ENCODE measurements around the gene LRRC23. TPM values are rescaled to one million over a fixed set of nuclear protein-coding genes. Genes with fewer than 3 reads are reported as not detected.

The LRRC23 gene
- total and polyA plus RNA-seq, 2 of the 13 experiments (the other 11 are each of a cell fraction or from before 2014, with no cell fraction given), result 6.0 to 7.8 TPM

GRCh38 chr12:6944381-6945186, 40.0 kb downstream of the LRRC23 start (continued):
- TF ChIP-seq ZNF121 (CRISPR knock-in tag; IDR thresholded peaks at IDR 0.05) (peak; percentile 33; the same call in 1 of the 2 replicates), ZNF674 (CRISPR knock-in tag; IDR thresholded peaks at IDR 0.05; ENCODE audit: low read depth) (0 out of 2 replicates have a peak, but pooled peaks have one; percentile 43), FIP1L1 (IDR thresholded peaks at IDR 0.05; ENCODE audit: borderline replicate concordance, insufficient read depth, low read depth, low read length) (0 out of 2 replicates have a peak, but pooled peaks have one; percentile 59), PRPF4 (IDR thresholded peaks at IDR 0.05; ENCODE audit: low read depth, low read length, poor library complexity, severe bottlenecking) (no peak), CCDC6 (CRISPR knock-in tag; IDR thresholded peaks at IDR 0.05) (no peak), NAIF1 (CRISPR knock-in tag; IDR thresholded peaks at IDR 0.05; ENCODE audit: borderline replicate concordance) (no peak), GPN1 (CRISPR knock-in tag; IDR thresholded peaks at IDR 0.05; ENCODE audit: borderline replicate concordance) (no peak), YEATS2 (CRISPR knock-in tag; IDR thresholded peaks at IDR 0.05; ENCODE audit: borderline replicate concordance) (peak; percentile 65; the same call in 1 of the 2 replicates), NR2C2 (CRISPR knock-in tag; IDR thresholded peaks at IDR 0.05; ENCODE audit: borderline replicate concordance) (no peak; the same call in none of the 2 replicates), SNAI1 (CRISPR knock-in tag; IDR thresholded peaks at IDR 0.05; ENCODE audit: borderline replicate concordance) (no peak), ZNF850 (CRISPR knock-in tag; conservative IDR thresholded peaks at IDR 0.05) (no peak), ZHX2 (IDR thresholded peaks at IDR 0.05; ENCODE audit: low read depth) (peak; percentile 16; the same call in 1 of the 2 replicates), ZHX2 (CRISPR knock-in tag; IDR thresholded peaks at IDR 0.05; ENCODE audit: borderline replicate concordance) (no peak), NFYB (CRISPR knock-in tag; IDR thresholded peaks at IDR 0.05) (0 out of 2 replicates have a peak, but pooled peaks have one; percentile 27), ZFP62 (CRISPR knock-in tag; IDR thresholded peaks at IDR 0.05) (no peak), POLR2AphosphoS5 (IDR thresholded peaks at IDR 0.05; ENCODE audit: low read depth, low read length) (no peak)
- TF ChIP-seq, protein P1, sequence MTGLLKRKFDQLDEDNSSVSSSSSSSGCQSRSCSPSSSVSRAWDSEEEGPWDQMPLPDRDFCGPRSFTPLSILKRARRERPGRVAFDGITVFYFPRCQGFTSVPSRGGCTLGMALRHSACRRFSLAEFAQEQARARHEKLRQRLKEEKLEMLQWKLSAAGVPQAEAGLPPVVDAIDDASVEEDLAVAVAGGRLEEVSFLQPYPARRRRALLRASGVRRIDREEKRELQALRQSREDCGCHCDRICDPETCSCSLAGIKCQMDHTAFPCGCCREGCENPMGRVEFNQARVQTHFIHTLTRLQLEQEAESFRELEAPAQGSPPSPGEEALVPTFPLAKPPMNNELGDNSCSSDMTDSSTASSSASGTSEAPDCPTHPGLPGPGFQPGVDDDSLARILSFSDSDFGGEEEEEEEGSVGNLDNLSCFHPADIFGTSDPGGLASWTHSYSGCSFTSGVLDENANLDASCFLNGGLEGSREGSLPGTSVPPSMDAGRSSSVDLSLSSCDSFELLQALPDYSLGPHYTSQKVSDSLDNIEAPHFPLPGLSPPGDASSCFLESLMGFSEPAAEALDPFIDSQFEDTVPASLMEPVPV (CRISPR knock-in tag; IDR thresholded peaks at IDR 0.05), result no peak
- TF ChIP-seq, protein P2, sequence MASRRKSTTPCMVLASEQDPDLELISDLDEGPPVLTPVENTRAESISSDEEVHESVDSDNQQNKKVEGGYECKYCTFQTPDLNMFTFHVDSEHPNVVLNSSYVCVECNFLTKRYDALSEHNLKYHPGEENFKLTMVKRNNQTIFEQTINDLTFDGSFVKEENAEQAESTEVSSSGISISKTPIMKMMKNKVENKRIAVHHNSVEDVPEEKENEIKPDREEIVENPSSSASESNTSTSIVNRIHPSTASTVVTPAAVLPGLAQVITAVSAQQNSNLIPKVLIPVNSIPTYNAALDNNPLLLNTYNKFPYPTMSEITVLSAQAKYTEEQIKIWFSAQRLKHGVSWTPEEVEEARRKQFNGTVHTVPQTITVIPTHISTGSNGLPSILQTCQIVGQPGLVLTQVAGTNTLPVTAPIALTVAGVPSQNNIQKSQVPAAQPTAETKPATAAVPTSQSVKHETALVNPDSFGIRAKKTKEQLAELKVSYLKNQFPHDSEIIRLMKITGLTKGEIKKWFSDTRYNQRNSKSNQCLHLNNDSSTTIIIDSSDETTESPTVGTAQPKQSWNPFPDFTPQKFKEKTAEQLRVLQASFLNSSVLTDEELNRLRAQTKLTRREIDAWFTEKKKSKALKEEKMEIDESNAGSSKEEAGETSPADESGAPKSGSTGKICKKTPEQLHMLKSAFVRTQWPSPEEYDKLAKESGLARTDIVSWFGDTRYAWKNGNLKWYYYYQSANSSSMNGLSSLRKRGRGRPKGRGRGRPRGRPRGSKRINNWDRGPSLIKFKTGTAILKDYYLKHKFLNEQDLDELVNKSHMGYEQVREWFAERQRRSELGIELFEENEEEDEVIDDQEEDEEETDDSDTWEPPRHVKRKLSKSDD (CRISPR knock-in tag; IDR thresholded peaks at IDR 0.05; ENCODE audit: low read depth), result 0 out of 2 replicates have a peak, but pooled peaks have one; percentile 49
